Calu3 (cell line): ENCODE measurements around the gene RNF31. TPM values are rescaled to one million over a fixed set of nuclear protein-coding genes. Genes with fewer than 3 reads are reported as not detected.

ENCODE experiments used
- microRNA-seq: library from miRNA; unstranded; fragments of <30 nt; microRNA quantifications from one replicate; pipeline ENCODE4 v1.2.0, GENCODE V29; 2022
- total RNA-seq: library from RNA; stranded (reverse); gene quantifications from 2 replicates; pipeline ENCODE4 v1.2.3, GENCODE V29; 2022

The RNF31 gene
- total RNA-seq, 1 experiment from 2014 or later, result 103 TPM

Small RNAs within 50 kb of the gene (microRNA-seq; reads per million reads assigned to microRNA genes)
- gene MIR7703, result not detected

Other genes with a start within 250 kb of the RNF31 start
- gene DHRS4, start 193.7 kb upstream of the RNF31 start, total RNA-seq, result 15.7 and 19.0 TPM in 2 replicates
- 10.5 and 12.0 TPM in 2 replicates for gene DHRS4L2, start 158.6 kb upstream of the RNF31 start, total RNA-seq
- gene CARMIL3, start 95.5 kb upstream of the RNF31 start, total RNA-seq, result 0.33 and 0.42 TPM in 2 replicates
- not detected in 2 replicates for gene CPNE6, start 75.9 kb upstream of the RNF31 start, total RNA-seq
- gene PCK2, start 53.2 kb upstream of the RNF31 start, total RNA-seq, result 38.0 and 43.6 TPM in 2 replicates
- gene DCAF11, start 32.7 kb upstream of the RNF31 start, total RNA-seq, result 58.2 and 63.4 TPM in 2 replicates
- 1.8 and 2.3 TPM in 2 replicates for gene NRL, start 32.5 kb upstream of the RNF31 start, total RNA-seq
- gene FITM1, start 16.8 kb upstream of the RNF31 start, total RNA-seq, result 0.47 and 0.98 TPM in 2 replicates
- gene PSME1, start 11.3 kb upstream of the RNF31 start, total RNA-seq, result 259 and 289 TPM in 2 replicates
- gene EMC9, start 5.9 kb upstream of the RNF31 start, total RNA-seq, result 38.0 and 39.2 TPM in 2 replicates
- 288 and 359 TPM in 2 replicates for gene PSME2, start 888 bp upstream of the RNF31 start, total RNA-seq
- gene IRF9, start 13.8 kb downstream of the RNF31 start, total RNA-seq, result 124 and 184 TPM in 2 replicates
- gene REC8, start 24.6 kb downstream of the RNF31 start, total RNA-seq, result 37.5 and 42.7 TPM in 2 replicates
- 82.6 and 86.4 TPM in 2 replicates for gene IPO4, start 41.3 kb downstream of the RNF31 start, total RNA-seq
- gene TM9SF1, start 47.9 kb downstream of the RNF31 start, total RNA-seq, result 68.0 and 70.9 TPM in 2 replicates
- 0.47 TPM in 1 of 2 replicates, not detected in the other for gene TSSK4, start 58.2 kb downstream of the RNF31 start, total RNA-seq
- 53.2 and 60.8 TPM in 2 replicates for gene CHMP4A, start 66.0 kb downstream of the RNF31 start, total RNA-seq
- 7.4 and 8.9 TPM in 2 replicates for gene MDP1, start 68.6 kb downstream of the RNF31 start, total RNA-seq
- gene NEDD8, start 84.9 kb downstream of the RNF31 start, total RNA-seq, result 192 and 198 TPM in 2 replicates
- 61.3 and 63.4 TPM in 2 replicates for gene GMPR2, start 85.4 kb downstream of the RNF31 start, total RNA-seq
- gene TINF2, start 95.1 kb downstream of the RNF31 start, total RNA-seq, result 38.3 and 40.4 TPM in 2 replicates
- gene TGM1, start 115.7 kb downstream of the RNF31 start, total RNA-seq, result 4.5 and 7.5 TPM in 2 replicates
- 35.3 and 42.2 TPM in 2 replicates for gene RABGGTA, start 124.1 kb downstream of the RNF31 start, total RNA-seq
- gene DHRS1, start 152.3 kb downstream of the RNF31 start, total RNA-seq, result 18.6 and 19.7 TPM in 2 replicates
- 35.9 and 40.2 TPM in 2 replicates for gene NOP9, start 152.4 kb downstream of the RNF31 start, total RNA-seq
- 0.17 TPM in 1 of 2 replicates, not detected in the other for gene CIDEB, start 160.5 kb downstream of the RNF31 start, total RNA-seq
- 19.3 and 25.8 TPM in 2 replicates for gene LTB4R2, start 162.6 kb downstream of the RNF31 start, total RNA-seq
- 13.4 and 18.7 TPM in 2 replicates for gene LTB4R, start 164.0 kb downstream of the RNF31 start, total RNA-seq
- 3.0 and 3.4 TPM in 2 replicates for gene ADCY4, start 187.6 kb downstream of the RNF31 start, total RNA-seq
- gene RIPK3, start 192.5 kb downstream of the RNF31 start, total RNA-seq, result 11.0 and 12.6 TPM in 2 replicates
- 10.7 and 12.8 TPM in 2 replicates for gene NFATC4, start 220.7 kb downstream of the RNF31 start, total RNA-seq